Activated CD8-positive, alpha-beta memory T cell treated with anti-CD3 and anti-CD28 coated beads for 48 hours (primary cell): ENCODE results near the gene NNMT.

Experiments
- DNase-seq, 3 experiments: peaks; one replicate each; pipeline ENCODE4 v3.0.0-alpha.2; 2020; ENCODE audit warnings: low read depth in 2 of 3, low spot score in 2 of 3

Gene NNMT

GRCh38 chr11:114262681-114263512 is 33.3 kb upstream of the NNMT start:
- DNase-seq: no peak

GRCh38 chr11:114263513-114264170 is 32.6 kb upstream of the NNMT start:
- no peak for DNase-seq

GRCh38 chr11:114264381-114264780 is 31.8 kb upstream of the NNMT start:
- DNase-seq: no peak

- no peak for DNase-seq
These were observed 30.9 kb upstream of the NNMT start for GRCh38 chr11:114265122-114265878.

- DNase-seq: no peak
These were observed 26.7 kb upstream of the NNMT start for GRCh38 chr11:114269498-114269897.

GRCh38 chr11:114270531-114271270 is 25.5 kb upstream of the NNMT start:
- DNase-seq: no peak

- no peak for DNase-seq
These were observed 24.9 kb upstream of the NNMT start for GRCh38 chr11:114271316-114271715.

GRCh38 chr11:114272311-114272710 is 23.9 kb upstream of the NNMT start:
- DNase-seq: no peak

- DNase-seq: no peak
These were observed 23.1 kb upstream of the NNMT start for GRCh38 chr11:114273071-114273470.

GRCh38 chr11:114273890-114274635 is 22.1 kb upstream of the NNMT start:
- no peak for DNase-seq

- no peak for DNase-seq
These were observed 21.6 kb upstream of the NNMT start for GRCh38 chr11:114274637-114275036.

- no peak for DNase-seq
These were observed 20.9 kb upstream of the NNMT start for GRCh38 chr11:114275280-114275679.

- no peak for DNase-seq
These were observed 20.1 kb upstream of the NNMT start for GRCh38 chr11:114276077-114276476.

GRCh38 chr11:114277637-114278341 is 18.4 kb upstream of the NNMT start:
- no peak for DNase-seq

- no peak for DNase-seq
These were observed 17.7 kb upstream of the NNMT start for GRCh38 chr11:114278342-114279065.

- DNase-seq: no peak
These were observed 16.2 kb upstream of the NNMT start for GRCh38 chr11:114279792-114280546.

- DNase-seq: no peak
These were observed 15.5 kb upstream of the NNMT start for GRCh38 chr11:114280696-114281095.

- DNase-seq: no peak
These were observed 14.7 kb upstream of the NNMT start for GRCh38 chr11:114281388-114281956.
